Sigmoid colon (tissue), 7 donors: ENCODE results near the gene ACOXL. TPM values are rescaled to one million over a fixed set of nuclear protein-coding genes. Genes with fewer than 3 reads are reported as not detected.

Source experiments
- DNase-seq: peaks from one replicate; pipeline ENCODE4 v3.0.0-alpha.2; 2019
- H3K27ac ChIP-seq, 4 donors: fragments of 200-600 bp; sonication (generic); one replicate each; pipeline ENCODE4 v1.5.1; 2016 to 2019; ENCODE audit warnings: mild to moderate bottlenecking in 1 of 4
- H3K27me3 ChIP-seq, 3 donors: fragments of 200-600 bp; sonication (generic); one replicate each; pipeline ENCODE4 v1.5.1; 2019; ENCODE audit warnings: mild to moderate bottlenecking in 1 of 3
- H3K36me3 ChIP-seq, 4 donors: fragments of 200-600 bp; sonication (generic); one replicate each; pipeline ENCODE4 v1.5.1; 2016 to 2019
- H3K4me1 ChIP-seq, 4 donors: fragments of 200-600 bp; sonication (generic); one replicate each; pipeline ENCODE4 v1.5.1; 2017 to 2019
- H3K4me3 ChIP-seq, 4 donors: fragments of 200-600 bp; sonication (generic); one replicate each; pipeline ENCODE4 v1.5.1; 2017 to 2019; ENCODE audit warnings: mild to moderate bottlenecking in 2 of 4, moderate library complexity in 1 of 4
- H3K9me3 ChIP-seq, 4 donors: fragments of 200-600 bp in 3 of 4; sonication (generic) in 3 of 4; one replicate each; pipeline versions ENCODE4 v1.5.1 to v1.6.1; 2013 to 2019
- EP300 ChIP-seq, 4 donors: sonication (generic); formaldehyde crosslinking; IDR thresholded peaks; one replicate each; pipeline ENCODE4 v1.6.1; 2017; ENCODE audit warnings: antibody characterized with exemption in 4 of 4
- POLR2A ChIP-seq, 2 donors: fragments of 450-650 bp; IDR thresholded peaks; one replicate each; pipeline ENCODE4 v1.6.1; 2016; ENCODE audit warnings: antibody characterized with exemption in 2 of 2, mild to moderate bottlenecking in 2 of 2, moderate library complexity in 2 of 2
- POLR2AphosphoS5 ChIP-seq, 4 donors: sonication (generic); formaldehyde crosslinking; IDR thresholded peaks; one replicate each; pipeline ENCODE4 v1.6.1; 2017; ENCODE audit warnings: antibody characterized with exemption in 4 of 4
- WGBS, 2 donors: extraction: QIAGEN DNeasy Blood & Tissue Kit; methylation state at CpG; one replicate each; pipeline ENCODE4 v1.1.7; 2013; 5-methylcytosine and 5-hydroxymethylcytosine counted together
- intact Hi-C: fragments of 100-400 bp; cut with DNase I; formaldehyde crosslinking; loops from one replicate; pipeline ENCODE4 v1.15.1; 2023
- polyA plus RNA-seq, 3 donors: library from polyadenylated mRNA; stranded (reverse); fragments of 200-250 nt; gene quantifications; one replicate each; pipeline ENCODE4 v1.2.3, GENCODE V29; 2013
- total RNA-seq, 4 donors: library from RNA; depleted of rRNA; stranded (reverse); fragments of >200 nt; gene quantifications; one replicate each; pipeline ENCODE4 v1.1.0, GENCODE V29; 2016
- TF ChIP-seq, protein P1 (sequence below), 4 experiments: fragments of 450-650 bp in 3 of 4; fragments of 200-600 bp in 1 of 4; IDR thresholded peaks; one replicate each; pipeline ENCODE4 v1.5.1; 2016 to 2019; ENCODE audit warnings: antibody characterized with exemption in 4 of 4, mild to moderate bottlenecking in 3 of 4, moderate library complexity in 2 of 4
- donor health status: healthy with polysubstance abuse.
- donor health status: Bipolar disorder and iron deficiency.
- donor health status: healthy.

ACOXL gene
- total and polyA plus RNA-seq, 7 donors = 0.45 TPM; not detected in 6

DNA sequence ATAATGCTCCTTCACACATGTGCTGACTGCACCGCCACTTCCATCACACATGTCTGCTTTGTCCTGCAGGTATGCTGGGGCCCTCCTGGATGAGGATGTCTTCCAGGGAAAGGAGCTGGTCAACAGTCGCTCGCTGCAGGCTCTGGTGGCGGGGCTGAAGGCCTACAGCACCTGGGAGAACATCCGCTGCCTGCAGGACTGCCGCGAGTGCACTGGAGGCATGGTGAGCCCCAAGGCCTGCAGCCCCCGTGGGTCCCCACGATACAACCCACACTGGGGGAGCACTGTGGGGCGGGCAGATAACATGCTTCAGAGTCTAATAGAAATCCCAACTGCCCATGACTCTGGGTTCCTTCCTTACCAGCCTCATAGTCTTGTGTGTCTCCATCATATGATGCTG is 201.0 kb downstream of the ACOXL start:
- Histone ChIP-seq H3K27me3 (no peaks in the 10 kb centered on the region), H3K4me1 (no peaks in the 10 kb centered on the region), H3K4me3 (no peak overlapping the region), H3K9me3 (peaks cover 0 to 9% (median 0%) of the 10 kb centered on the region in 4 donors), H3K27ac (no peak overlapping the region), H3K36me3 (no peaks in the 10 kb centered on the region)
- 92 to 97% methylated on average over 10 of the region's 10 CpGs for WGBS, 2 donors
- intact Hi-C loops = no loop called here
- no peak for DNase-seq
- TF ChIP-seq EP300 (IDR thresholded peaks at IDR 0.05) = no peak
- TF ChIP-seq, protein P1, sequence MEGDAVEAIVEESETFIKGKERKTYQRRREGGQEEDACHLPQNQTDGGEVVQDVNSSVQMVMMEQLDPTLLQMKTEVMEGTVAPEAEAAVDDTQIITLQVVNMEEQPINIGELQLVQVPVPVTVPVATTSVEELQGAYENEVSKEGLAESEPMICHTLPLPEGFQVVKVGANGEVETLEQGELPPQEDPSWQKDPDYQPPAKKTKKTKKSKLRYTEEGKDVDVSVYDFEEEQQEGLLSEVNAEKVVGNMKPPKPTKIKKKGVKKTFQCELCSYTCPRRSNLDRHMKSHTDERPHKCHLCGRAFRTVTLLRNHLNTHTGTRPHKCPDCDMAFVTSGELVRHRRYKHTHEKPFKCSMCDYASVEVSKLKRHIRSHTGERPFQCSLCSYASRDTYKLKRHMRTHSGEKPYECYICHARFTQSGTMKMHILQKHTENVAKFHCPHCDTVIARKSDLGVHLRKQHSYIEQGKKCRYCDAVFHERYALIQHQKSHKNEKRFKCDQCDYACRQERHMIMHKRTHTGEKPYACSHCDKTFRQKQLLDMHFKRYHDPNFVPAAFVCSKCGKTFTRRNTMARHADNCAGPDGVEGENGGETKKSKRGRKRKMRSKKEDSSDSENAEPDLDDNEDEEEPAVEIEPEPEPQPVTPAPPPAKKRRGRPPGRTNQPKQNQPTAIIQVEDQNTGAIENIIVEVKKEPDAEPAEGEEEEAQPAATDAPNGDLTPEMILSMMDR (IDR thresholded peaks at IDR 0.05) = no peak
- TF ChIP-seq POLR2A (IDR thresholded peaks at IDR 0.05) = no peak
- TF ChIP-seq POLR2AphosphoS5 (IDR thresholded peaks at IDR 0.05) = no peak

DNA sequence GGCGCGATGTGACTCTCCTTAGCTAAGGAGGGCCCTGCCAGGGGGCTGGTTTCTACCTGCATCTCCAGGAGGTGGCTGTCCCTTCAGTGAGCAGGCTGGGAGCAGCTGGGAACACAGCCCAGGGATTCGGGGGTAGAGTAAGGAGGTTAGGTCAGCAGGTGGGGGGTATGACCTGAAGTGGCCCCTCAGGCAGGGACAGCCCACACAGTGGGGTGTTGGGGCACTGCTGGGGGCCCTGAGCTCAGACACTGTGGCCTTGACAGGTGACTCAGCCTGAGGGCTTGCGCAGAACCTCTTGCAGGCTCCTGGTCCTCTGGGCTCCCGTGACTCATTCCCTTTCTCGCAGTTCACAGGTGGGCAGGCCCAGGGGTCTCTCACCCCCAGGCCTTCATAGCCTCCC is 202.6 kb downstream of the ACOXL start:
- Histone ChIP-seq H3K4me1 (no peaks in the 10 kb centered on the region), H3K9me3 (peaks cover 0 to 6% (median 0%) of the 10 kb centered on the region in 4 donors), H3K27ac (no peak overlapping the region), H3K4me3 (no peak overlapping the region), H3K36me3 (no peaks in the 10 kb centered on the region), H3K27me3 (no peaks in the 10 kb centered on the region)
- TF ChIP-seq EP300 (IDR thresholded peaks at IDR 0.05) (no peak), POLR2AphosphoS5 (IDR thresholded peaks at IDR 0.05) (no peak), POLR2A (IDR thresholded peaks at IDR 0.05) (no peak)
- TF ChIP-seq, protein P1 (IDR thresholded peaks at IDR 0.05) = no peak
- intact Hi-C loops = no loop called here
- WGBS, 2 donors = 93 to 96% methylated on average over 6 of the region's 6 CpGs
- no peak for DNase-seq

DNA sequence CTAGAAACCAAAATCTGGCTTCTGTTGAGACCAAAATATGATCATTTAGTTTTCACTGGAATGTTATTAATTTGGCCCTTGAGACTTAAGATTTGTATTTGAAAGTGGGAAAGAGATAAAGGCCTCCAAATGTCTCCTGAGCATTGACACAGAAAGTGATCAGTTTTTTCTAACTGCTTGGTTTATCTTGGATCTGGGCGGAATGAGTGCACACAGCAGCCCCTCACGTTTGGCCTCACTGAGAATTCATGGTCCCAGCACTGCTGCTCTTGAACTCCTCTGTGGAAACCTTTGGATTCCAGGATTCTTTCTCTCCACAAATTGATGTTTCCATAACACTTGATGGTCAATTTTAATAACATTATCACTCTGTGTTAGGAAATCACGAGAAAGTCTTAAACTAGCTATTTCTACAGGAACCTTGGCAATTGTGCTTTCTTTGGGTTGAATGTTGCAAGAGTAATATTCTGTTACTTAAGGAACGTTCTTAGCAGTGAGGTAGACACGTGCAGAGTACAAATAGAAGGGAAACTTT is 208.1 kb downstream of the ACOXL start:
- Histone ChIP-seq H3K36me3 (no peaks in the 10 kb centered on the region), H3K4me3 (no peak overlapping the region), H3K4me1 (no peaks in the 10 kb centered on the region), H3K9me3 (no peaks in the 10 kb centered on the region), H3K27ac (no peak overlapping the region), H3K27me3 (no peaks in the 10 kb centered on the region)
- DNase-seq = no peak
- intact Hi-C loops = no loop called here
- TF ChIP-seq, protein P1 (IDR thresholded peaks at IDR 0.05) = no peak
- TF ChIP-seq EP300 (IDR thresholded peaks at IDR 0.05) = no peak
- TF ChIP-seq POLR2AphosphoS5 (IDR thresholded peaks at IDR 0.05) = no peak
- no peak for TF ChIP-seq POLR2A (IDR thresholded peaks at IDR 0.05)
- 79 to 85% methylated on average over 5 of the region's 5 CpGs for WGBS, 2 donors

DNA sequence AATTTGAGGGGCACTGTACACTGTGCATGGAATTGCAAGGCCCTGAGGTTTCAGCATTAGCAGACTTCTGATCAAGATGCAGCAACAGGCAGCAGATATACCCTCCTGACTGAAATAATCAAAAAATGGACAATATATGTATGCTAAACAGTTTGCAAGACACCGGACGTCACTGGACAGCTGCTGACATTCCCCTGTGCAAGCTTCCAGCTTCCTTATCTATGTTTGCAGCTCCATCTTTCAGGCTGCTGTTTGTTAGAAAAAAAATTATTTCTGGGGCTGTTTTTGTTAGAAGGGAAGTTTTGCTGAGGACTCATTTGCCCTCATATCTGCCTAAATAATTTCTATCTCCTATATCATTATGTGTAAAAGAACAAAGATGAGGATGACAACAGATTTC is 208.9 kb downstream of the ACOXL start:
- Histone ChIP-seq H3K9me3 (no peaks in the 10 kb centered on the region), H3K27me3 (no peaks in the 10 kb centered on the region), H3K4me3 (no peak overlapping the region), H3K4me1 (no peaks in the 10 kb centered on the region), H3K36me3 (no peaks in the 10 kb centered on the region), H3K27ac (no peak overlapping the region)
- intact Hi-C loops = no loop called here
- 81% methylated on average over 2 of the region's 2 CpGs for WGBS, 2 donors
- no peak for DNase-seq
- TF ChIP-seq POLR2A (IDR thresholded peaks at IDR 0.05) (no peak), POLR2AphosphoS5 (IDR thresholded peaks at IDR 0.05) (no peak), EP300 (IDR thresholded peaks at IDR 0.05) (no peak)
- TF ChIP-seq, protein P1 (IDR thresholded peaks at IDR 0.05) = no peak

DNA sequence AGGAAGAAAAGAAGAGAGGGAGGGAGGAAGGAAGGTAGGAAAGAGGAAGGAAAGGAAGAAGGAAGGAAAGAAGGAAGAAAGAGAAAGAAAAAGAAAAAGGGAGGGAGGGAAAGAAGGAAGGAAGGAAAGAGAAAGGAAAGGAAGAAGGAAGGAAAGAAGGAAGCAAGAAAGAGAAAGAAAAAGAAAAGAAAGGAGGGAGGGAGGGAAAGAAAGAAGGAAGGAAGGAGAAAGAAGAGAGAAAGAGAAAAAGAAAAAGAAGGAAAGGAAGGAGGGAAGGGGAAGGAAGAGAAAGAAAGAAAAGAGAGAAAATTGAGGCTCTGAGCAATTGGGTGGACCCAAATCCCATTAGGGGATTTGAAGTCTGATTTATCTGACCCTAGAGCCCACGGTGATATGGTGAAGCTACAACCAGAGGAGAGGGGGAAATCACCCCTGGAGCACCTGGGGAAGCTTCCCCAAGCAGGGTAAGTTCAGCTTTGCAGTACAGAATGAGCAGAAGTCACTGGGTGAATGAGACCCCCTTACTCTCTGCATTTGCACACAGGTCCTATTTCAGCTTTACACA is 210.8 kb downstream of the ACOXL start:
- DNase-seq = no peak
- no peaks in the 10 kb centered on the region for H3K36me3 ChIP-seq
- intact Hi-C loops = no loop called here
- no peaks in the 10 kb centered on the region for H3K9me3 ChIP-seq
- H3K27ac ChIP-seq = no peak overlapping the region
- 78% methylated on average over 1 of the region's 1 CpG for WGBS, 2 donors
- no peaks in the 10 kb centered on the region for H3K27me3 ChIP-seq
- no peak overlapping the region for H3K4me3 ChIP-seq
- peaks cover 0 to 7% (median 4%) of the 10 kb centered on the region in 4 donors for H3K4me1 ChIP-seq
- TF ChIP-seq POLR2AphosphoS5 (IDR thresholded peaks at IDR 0.05) (no peak), EP300 (IDR thresholded peaks at IDR 0.05) (no peak), POLR2A (IDR thresholded peaks at IDR 0.05) (no peak)
- TF ChIP-seq, protein P1 (IDR thresholded peaks at IDR 0.05) = no peak
